GM12878 (cell line): ENCODE data around the gene EMID1. TPM values are rescaled to one million over a fixed set of nuclear protein-coding genes. Genes with fewer than 3 reads are reported as not detected.

ENCODE experiments used
- BACH1 ChIP-seq: fragments of 450-650 bp; IDR thresholded peaks from 2 replicates; pipeline ENCODE4 v1.6.1; 2017; ENCODE audit warnings: mild to moderate bottlenecking, borderline replicate concordance
- E2F4 ChIP-seq: IDR thresholded peaks from 2 replicates; pipeline ENCODE4 v1.6.1; 2012; ENCODE audit warnings: low read depth, low read length, improper control_type of control experiment
- EGR1 ChIP-seq, 2 experiments: IDR thresholded peaks; 1 replicate in 1 of 2; 2 replicates in 1 of 2; pipeline ENCODE4 v1.6.1; 2011 to 2012; ENCODE audit warnings: low read depth in 2 of 2, low read length in 2 of 2, borderline replicate concordance in 1 of 2, mild to moderate bottlenecking in 1 of 2, moderate library complexity in 1 of 2
- FOS ChIP-seq: IDR thresholded peaks from 3 replicates; pipeline ENCODE4 v1.6.1; 2011; ENCODE audit warnings: borderline replicate concordance; ENCODE audit not compliant: insufficient read length; ENCODE audit errors: extremely low read depth
- HCFC1 ChIP-seq: fragments of 150-350 bp; IDR thresholded peaks from 2 replicates; pipeline ENCODE4 v1.6.1; 2014; ENCODE audit warnings: low read length
- KAT2A ChIP-seq: conservative IDR thresholded peaks from 2 replicates; pipeline ENCODE4 v1.6.1; 2011; ENCODE audit warnings: low read depth, low read length; ENCODE audit not compliant: control insufficient read depth
- MLLT1 ChIP-seq: fragments of 450-650 bp; IDR thresholded peaks from 2 replicates; pipeline ENCODE4 v1.6.1; 2016; ENCODE audit warnings: mild to moderate bottlenecking
- MXI1 ChIP-seq: fragments of 150-350 bp; IDR thresholded peaks from 2 replicates; pipeline ENCODE4 v1.6.1; 2011; ENCODE audit warnings: low read depth, mild to moderate bottlenecking, inconsistent platforms, low read length, improper control_type of control experiment
- RFX5 ChIP-seq: IDR thresholded peaks from 2 replicates; pipeline ENCODE4 v1.6.1; 2011; ENCODE audit warnings: low read depth, low read length, improper control_type of control experiment
- SKIL ChIP-seq: fragments of 450-650 bp; IDR thresholded peaks from 2 replicates; pipeline ENCODE4 v1.6.1; 2017; ENCODE audit warnings: mild to moderate bottlenecking, low read depth, inconsistent platforms; ENCODE audit not compliant: poor library complexity, severe bottlenecking
- SMAD1 ChIP-seq: fragments of 450-650 bp; IDR thresholded peaks from 2 replicates; pipeline ENCODE4 v1.6.1; 2018; ENCODE audit warnings: mild to moderate bottlenecking, low read depth; ENCODE audit not compliant: partially characterized antibody
- SREBF1 ChIP-seq: IDR thresholded peaks from 2 replicates; pipeline ENCODE4 v1.6.1; 2012; ENCODE audit warnings: mild to moderate bottlenecking, low read length
- SREBF2 ChIP-seq: IDR thresholded peaks from 2 replicates; pipeline ENCODE4 v1.6.1; 2012; ENCODE audit warnings: mild to moderate bottlenecking, low read length
- STAT3 ChIP-seq: IDR thresholded peaks from 2 replicates; pipeline ENCODE4 v1.6.1; 2011; ENCODE audit warnings: low read depth, low read length, improper control_type of control experiment
- TAF1 ChIP-seq: IDR thresholded peaks from 2 replicates; pipeline ENCODE4 v1.6.1; 2011; ENCODE audit warnings: mild to moderate bottlenecking, low read depth, low read length, borderline replicate concordance
- YY1 ChIP-seq: IDR thresholded peaks from 2 replicates; pipeline ENCODE4 v1.6.1; 2011; ENCODE audit warnings: low read depth, mild to moderate bottlenecking, low read length
- polyA plus RNA-seq, 11 experiments: library from polyadenylated mRNA; depleted of rRNA in 4 of 11; unstranded in 6 of 11; stranded (reverse) in 5 of 11; fragments of >200 nt; fragmentation: Nextera tagmentation in 4 of 11; fragmentation: Illumina TruSeq in 1 of 11; extraction: Ambion mirVana in 4 of 11; extraction: Trizol in 1 of 11; gene quantifications; 1 replicate in 1 of 11; 2 replicates in 10 of 11; pipeline versions ENCODE4 v1.2.1 to v1.2.3, GENCODE V29; 2011 to 2016; ENCODE audit warnings: inconsistent platforms in 2 of 11, missing spikeins in 2 of 11, low read depth in 1 of 11
- total RNA-seq, 4 experiments: library from RNA; depleted of rRNA in 3 of 4; stranded (reverse); fragments of >200 nt in 3 of 4; fragmentation: Illumina TruSeq in 1 of 4; extraction: Trizol in 1 of 4; gene quantifications; 2 replicates each; pipeline versions ENCODE4 v1.2.1 to v1.2.3, GENCODE V29; 2013 to 2021
- TF ChIP-seq, protein P1 (sequence below): fragments of 450-650 bp; IDR thresholded peaks from 2 replicates; pipeline ENCODE4 v1.6.1; 2016; ENCODE audit warnings: mild to moderate bottlenecking, moderate library complexity, borderline replicate concordance

The EMID1 gene
- total and polyA plus RNA-seq, 10 of the 15 experiments (the other 5 are each of a cell fraction or from before 2014, with no cell fraction given) = 1.2 to 60.3 (median 12.0) TPM

- no peak for TF ChIP-seq E2F4
- TF ChIP-seq TAF1 = no peak
- TF ChIP-seq EGR1 (IDR thresholded peaks at IDR 0.05; ENCODE audit: borderline replicate concordance in 1 of 2, low read depth in 2 of 2, low read length in 2 of 2) = peak in 1 of 2 experiments; percentile 65; a peak in 2 of 3 replicates
- peak; percentile 98 for TF ChIP-seq SMAD1
- TF ChIP-seq BACH1 = peak; percentile 88; the same call in 1 of the 2 replicates
- TF ChIP-seq, protein P1, sequence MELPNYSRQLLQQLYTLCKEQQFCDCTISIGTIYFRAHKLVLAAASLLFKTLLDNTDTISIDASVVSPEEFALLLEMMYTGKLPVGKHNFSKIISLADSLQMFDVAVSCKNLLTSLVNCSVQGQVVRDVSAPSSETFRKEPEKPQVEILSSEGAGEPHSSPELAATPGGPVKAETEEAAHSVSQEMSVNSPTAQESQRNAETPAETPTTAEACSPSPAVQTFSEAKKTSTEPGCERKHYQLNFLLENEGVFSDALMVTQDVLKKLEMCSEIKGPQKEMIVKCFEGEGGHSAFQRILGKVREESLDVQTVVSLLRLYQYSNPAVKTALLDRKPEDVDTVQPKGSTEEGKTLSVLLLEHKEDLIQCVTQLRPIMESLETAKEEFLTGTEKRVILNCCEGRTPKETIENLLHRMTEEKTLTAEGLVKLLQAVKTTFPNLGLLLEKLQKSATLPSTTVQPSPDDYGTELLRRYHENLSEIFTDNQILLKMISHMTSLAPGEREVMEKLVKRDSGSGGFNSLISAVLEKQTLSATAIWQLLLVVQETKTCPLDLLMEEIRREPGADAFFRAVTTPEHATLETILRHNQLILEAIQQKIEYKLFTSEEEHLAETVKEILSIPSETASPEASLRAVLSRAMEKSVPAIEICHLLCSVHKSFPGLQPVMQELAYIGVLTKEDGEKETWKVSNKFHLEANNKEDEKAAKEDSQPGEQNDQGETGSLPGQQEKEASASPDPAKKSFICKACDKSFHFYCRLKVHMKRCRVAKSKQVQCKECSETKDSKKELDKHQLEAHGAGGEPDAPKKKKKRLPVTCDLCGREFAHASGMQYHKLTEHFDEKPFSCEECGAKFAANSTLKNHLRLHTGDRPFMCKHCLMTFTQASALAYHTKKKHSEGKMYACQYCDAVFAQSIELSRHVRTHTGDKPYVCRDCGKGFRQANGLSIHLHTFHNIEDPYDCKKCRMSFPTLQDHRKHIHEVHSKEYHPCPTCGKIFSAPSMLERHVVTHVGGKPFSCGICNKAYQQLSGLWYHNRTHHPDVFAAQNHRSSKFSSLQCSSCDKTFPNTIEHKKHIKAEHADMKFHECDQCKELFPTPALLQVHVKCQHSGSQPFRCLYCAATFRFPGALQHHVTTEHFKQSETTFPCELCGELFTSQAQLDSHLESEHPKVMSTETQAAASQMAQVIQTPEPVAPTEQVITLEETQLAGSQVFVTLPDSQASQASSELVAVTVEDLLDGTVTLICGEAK = no peak; the same call in 1 of the 2 replicates
- TF ChIP-seq FOS = no peak
- 0 out of 2 replicates have a peak, but pooled peaks have one; percentile 74 for TF ChIP-seq STAT3
- no peak for TF ChIP-seq SREBF1
- peak; percentile 98 for TF ChIP-seq MLLT1
- TF ChIP-seq MXI1 = peak; percentile 64
- no peak for TF ChIP-seq RFX5
- TF ChIP-seq KAT2A = no peak
- TF ChIP-seq SREBF2 = no peak
- TF ChIP-seq HCFC1 = peak; percentile 10; the same call in 1 of the 2 replicates
- TF ChIP-seq SKIL = peak; percentile 99
- TF ChIP-seq YY1 = no peak; the same call in 1 of the 2 replicates
Measured at GRCh38 chr22:29167032-29167911, 38.4 kb upstream of the EMID1 start (continued).
